Measurements from ENCODE around the gene CLDND2.

The CLDND2 gene

DNA sequence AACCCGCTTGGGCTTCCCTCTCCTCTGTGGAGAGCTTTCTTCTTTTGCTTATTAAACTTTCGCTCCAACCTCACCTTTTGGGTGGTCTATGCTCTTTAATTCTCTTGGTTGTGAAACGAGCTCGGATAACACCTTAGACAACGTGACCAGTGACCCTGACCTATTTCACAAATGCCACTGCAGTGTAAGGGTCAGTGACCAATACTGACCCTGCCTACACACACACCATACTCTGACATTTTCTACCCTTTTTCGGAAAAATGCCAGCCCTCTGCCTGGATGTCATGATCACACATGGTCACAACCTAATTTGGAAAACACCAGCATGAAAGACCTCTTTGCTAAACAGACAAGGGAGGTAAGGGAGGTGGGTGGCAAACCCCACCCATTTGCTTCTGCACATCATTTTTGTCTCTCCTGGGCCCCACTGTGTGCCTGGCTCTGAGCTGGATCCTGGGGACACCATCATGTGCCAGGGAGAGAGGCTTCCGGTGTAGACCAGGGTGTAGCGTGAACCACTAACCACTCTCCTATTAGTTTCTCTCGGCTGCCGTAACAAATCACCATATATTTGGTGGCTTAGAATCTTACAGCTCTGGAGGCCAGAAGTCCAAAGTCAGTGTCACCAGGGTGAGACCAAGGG is 12.5 kb downstream of the CLDND2 start:
- Histone ChIP-seq H3K4me3 (ENCODE audit: low read depth in 1 of 2, low read length in 1 of 2) (no peak overlapping the region), H3K4me1 (ENCODE audit: control insufficient read depth in 1 of 2, insufficient read depth in 1 of 2, low read depth in 1 of 2, low read length in 1 of 2) (no peaks in the 10 kb centered on the region), H3K27ac (no peak overlapping the region), H3K27me3 (no peaks in the 10 kb centered on the region), H3K9me3 (no peaks in the 10 kb centered on the region), H3K36me3 (peaks cover 19% of the 10 kb centered on the region)
- TF ChIP-seq, protein P1, sequence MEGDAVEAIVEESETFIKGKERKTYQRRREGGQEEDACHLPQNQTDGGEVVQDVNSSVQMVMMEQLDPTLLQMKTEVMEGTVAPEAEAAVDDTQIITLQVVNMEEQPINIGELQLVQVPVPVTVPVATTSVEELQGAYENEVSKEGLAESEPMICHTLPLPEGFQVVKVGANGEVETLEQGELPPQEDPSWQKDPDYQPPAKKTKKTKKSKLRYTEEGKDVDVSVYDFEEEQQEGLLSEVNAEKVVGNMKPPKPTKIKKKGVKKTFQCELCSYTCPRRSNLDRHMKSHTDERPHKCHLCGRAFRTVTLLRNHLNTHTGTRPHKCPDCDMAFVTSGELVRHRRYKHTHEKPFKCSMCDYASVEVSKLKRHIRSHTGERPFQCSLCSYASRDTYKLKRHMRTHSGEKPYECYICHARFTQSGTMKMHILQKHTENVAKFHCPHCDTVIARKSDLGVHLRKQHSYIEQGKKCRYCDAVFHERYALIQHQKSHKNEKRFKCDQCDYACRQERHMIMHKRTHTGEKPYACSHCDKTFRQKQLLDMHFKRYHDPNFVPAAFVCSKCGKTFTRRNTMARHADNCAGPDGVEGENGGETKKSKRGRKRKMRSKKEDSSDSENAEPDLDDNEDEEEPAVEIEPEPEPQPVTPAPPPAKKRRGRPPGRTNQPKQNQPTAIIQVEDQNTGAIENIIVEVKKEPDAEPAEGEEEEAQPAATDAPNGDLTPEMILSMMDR (IDR thresholded peaks at IDR 0.05) = no peak

DNA sequence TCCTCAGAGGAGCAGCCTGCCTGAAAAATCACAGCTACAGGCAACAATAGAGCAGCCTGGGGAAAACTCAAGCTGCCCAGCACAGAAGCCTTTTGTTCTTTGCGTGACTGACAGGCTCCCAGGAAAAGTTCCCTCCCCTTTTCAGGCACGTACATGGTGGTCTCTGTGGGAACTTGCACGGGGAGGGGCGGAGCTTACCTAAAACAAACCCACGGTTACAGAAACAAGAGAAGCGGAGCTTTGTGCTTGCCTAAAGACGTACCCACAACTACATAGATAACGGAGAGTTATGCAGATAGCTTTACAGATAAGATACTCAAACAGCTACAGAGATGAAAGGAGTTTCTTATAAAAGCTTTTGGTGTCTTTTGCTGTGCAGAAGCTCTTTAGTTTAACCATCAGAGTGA is 14.1 kb downstream of the CLDND2 start:
- TF ChIP-seq, protein P1 (IDR thresholded peaks at IDR 0.05) = no peak
- Histone ChIP-seq H3K36me3 (peaks cover 34% of the 10 kb centered on the region), H3K27me3 (no peaks in the 10 kb centered on the region), H3K4me1 (ENCODE audit: control insufficient read depth in 1 of 2, insufficient read depth in 1 of 2, low read depth in 1 of 2, low read length in 1 of 2) (no peaks in the 10 kb centered on the region), H3K27ac (no peak overlapping the region), H3K4me3 (ENCODE audit: low read depth in 1 of 2, low read length in 1 of 2) (no peak overlapping the region), H3K9me3 (no peaks in the 10 kb centered on the region)

GRCh38 chr19:51354103-51354741 is 14.6 kb downstream of the CLDND2 start:
- Histone ChIP-seq H3K4me3 (ENCODE audit: low read depth in 1 of 2, low read length in 1 of 2) (no peak overlapping the region), H3K27ac (no peak overlapping the region)

DNA sequence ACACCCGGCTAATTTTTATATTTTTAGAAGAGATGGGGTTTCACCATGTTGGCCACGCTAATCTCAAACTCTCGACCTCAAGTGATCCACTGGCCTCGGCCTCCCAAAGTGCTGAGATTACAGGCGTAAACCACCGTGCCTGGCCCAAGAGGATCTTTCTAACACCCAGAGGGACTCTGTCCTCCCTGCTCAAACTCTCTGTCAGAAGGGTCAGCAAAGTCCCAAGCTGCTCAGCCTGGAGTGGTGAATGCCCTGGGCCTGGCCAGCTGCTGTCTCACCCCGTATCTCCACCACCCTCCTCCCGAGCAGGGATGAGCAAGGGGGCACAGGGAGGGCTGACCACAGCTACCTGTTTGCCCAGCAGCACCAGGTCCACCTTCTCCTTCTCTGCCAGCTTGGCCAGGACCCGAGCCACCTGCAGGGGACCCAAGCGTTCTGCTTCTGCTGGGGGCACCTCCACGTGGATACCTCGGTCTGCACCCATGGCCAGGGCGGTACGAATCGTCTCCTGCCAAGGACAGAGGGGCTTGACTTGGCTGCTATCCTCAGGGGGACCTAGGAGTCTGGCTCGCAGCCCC is 15.9 kb downstream of the CLDND2 start:
- TF ChIP-seq, protein P1 (IDR thresholded peaks at IDR 0.05) = no peak
- no peaks in the 10 kb centered on the region for H3K4me1 ChIP-seq (ENCODE audit: control insufficient read depth in 1 of 2, insufficient read depth in 1 of 2, low read depth in 1 of 2, low read length in 1 of 2)
- no peaks in the 10 kb centered on the region for H3K9me3 ChIP-seq
- H3K36me3 ChIP-seq = peaks cover 46% of the 10 kb centered on the region
- no peak overlapping the region for H3K4me3 ChIP-seq (ENCODE audit: low read depth in 1 of 2, low read length in 1 of 2)
- H3K27me3 ChIP-seq = no peaks in the 10 kb centered on the region
- H3K27ac ChIP-seq = no peak overlapping the region

More at GRCh38 chr19:51354103-51354741, 14.6 kb downstream of the CLDND2 start:
- Histone ChIP-seq H3K36me3 (peaks cover 38% of the 10 kb centered on the region), H3K27me3 (no peaks in the 10 kb centered on the region), H3K9me3 (no peaks in the 10 kb centered on the region), H3K4me1 (ENCODE audit: control insufficient read depth in 1 of 2, insufficient read depth in 1 of 2, low read depth in 1 of 2, low read length in 1 of 2) (no peaks in the 10 kb centered on the region)
- TF ChIP-seq, protein P1 (IDR thresholded peaks at IDR 0.05) = no peak

GRCh38 chr19:51351266-51351990 is 17.4 kb downstream of the CLDND2 start:
- TF ChIP-seq, protein P1 (IDR thresholded peaks at IDR 0.05) = no peak
- no peaks in the 10 kb centered on the region for H3K9me3 ChIP-seq
- H3K4me1 ChIP-seq (ENCODE audit: control insufficient read depth in 1 of 2, insufficient read depth in 1 of 2, low read depth in 1 of 2, low read length in 1 of 2) = no peaks in the 10 kb centered on the region
- no peak overlapping the region for H3K4me3 ChIP-seq (ENCODE audit: low read depth in 1 of 2, low read length in 1 of 2)
- H3K27ac ChIP-seq = no peak overlapping the region
- peaks cover 60% of the 10 kb centered on the region for H3K36me3 ChIP-seq
- H3K27me3 ChIP-seq = no peaks in the 10 kb centered on the region

All from neutrophil (primary cell).